ENCODE measurements around the gene MALT1. TPM values are rescaled to one million over a fixed set of nuclear protein-coding genes. Genes with fewer than 3 reads are reported as not detected.

Gene MALT1
- total and polyA plus RNA-seq, 2 donors (not counting 1 experiment from before 2014, with no cell fraction given) = 42.4 to 81.2 TPM

DNA sequence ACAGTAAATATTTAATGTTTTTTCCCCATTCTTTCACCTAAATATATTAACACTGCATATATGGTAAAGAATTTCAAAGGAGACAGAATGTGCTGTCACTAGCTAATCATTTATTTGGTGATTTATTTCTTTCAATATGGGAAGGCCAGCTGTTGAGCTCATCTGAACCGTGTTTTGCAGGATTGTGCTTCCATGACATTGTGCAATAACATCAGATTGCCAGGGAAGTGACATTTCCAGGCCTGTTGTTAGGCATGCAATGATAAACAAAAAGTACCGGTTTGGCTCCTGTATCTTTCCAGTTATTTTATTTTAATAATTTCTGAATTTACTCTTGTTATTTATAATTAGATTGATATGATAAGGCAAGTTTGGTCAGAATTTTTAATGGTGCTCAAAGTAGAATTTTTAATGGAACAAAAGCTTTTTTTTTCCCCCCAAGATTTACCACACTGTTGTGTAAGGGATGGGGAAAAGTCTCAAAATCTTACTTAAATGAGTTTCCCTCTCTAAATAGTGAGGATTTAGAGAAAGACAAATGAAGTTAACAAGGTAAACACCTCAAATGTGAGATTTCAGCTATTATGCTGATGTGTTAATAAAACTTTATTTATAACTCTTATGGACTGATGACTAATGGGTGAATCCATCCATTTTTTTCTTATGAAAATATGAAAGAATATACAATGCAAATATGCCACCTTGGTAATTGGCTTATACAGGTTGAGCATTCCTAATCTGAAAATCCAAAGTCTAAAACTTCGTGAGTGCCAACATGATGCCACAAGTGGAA, 52.7 kb downstream of the MALT1 start:
- Histone ChIP-seq H3K4me2 (replicated peaks; ENCODE audit: low read depth, low read length, poor library complexity, severe bottlenecking) (no peak overlapping the region), H3K79me2 (ENCODE audit: control insufficient read depth, insufficient read depth, low read length) (peaks cover 13% of the 10 kb centered on the region), H2AFZ (ENCODE audit: insufficient read depth, low read depth, low read length, poor library complexity, severe bottlenecking) (no peak overlapping the region), H3K27me3 (replicated peaks in 1 of 4; ENCODE audit: control extremely low read depth in 1 of 4, control insufficient read depth in 3 of 4, insufficient read depth in 4 of 4, low read length in 3 of 4) (no peaks in the 10 kb centered on the region), H3K9me3 (ENCODE audit: control extremely low read depth in 1 of 3, control insufficient read depth in 2 of 3, insufficient read depth in 1 of 3, low read length in 2 of 3) (no peaks in the 10 kb centered on the region), H3K9ac (ENCODE audit: low read length) (no peak overlapping the region), H3K27ac (ENCODE audit: low read length in 2 of 2) (no peak overlapping the region), H3K36me3 (replicated peaks in 1 of 2; ENCODE audit: control extremely low read depth in 1 of 2, control insufficient read depth in 1 of 2, extremely low read depth in 1 of 2, insufficient read depth in 2 of 2, low read length in 1 of 2) (peaks cover 16 to 71% of the 10 kb centered on the region in 2 experiments), H3K4me1 (ENCODE audit: control insufficient read depth in 2 of 2, insufficient read depth in 2 of 2, low read length in 2 of 2) (no peaks in the 10 kb centered on the region), H3K4me3 (ENCODE audit: control extremely low read depth in 1 of 5, extremely low read depth in 1 of 5, insufficient read depth in 1 of 5, low read depth in 2 of 5, low read length in 4 of 5) (no peak overlapping the region), H4K20me1 (ENCODE audit: control insufficient read depth, insufficient read depth, low read length, poor library complexity, severe bottlenecking) (peaks cover 3% of the 10 kb centered on the region)
- DNase-seq = no peak
- 100% methylated on average over 1 of the region's 3 CpGs for WGBS (ENCODE audit: insufficient coverage)
- Mint-ChIP-seq H3K27ac (no peak overlapping the region), H3K4me3 (no peak overlapping the region), H3K9me3 (ENCODE audit: insufficient read depth) (no peaks in the 10 kb centered on the region), H3K27me3 (no peaks in the 10 kb centered on the region), H3K4me1 (no peaks in the 10 kb centered on the region)
- CTCF ChIA-PET = interaction anchor here (1.1 to 1.7 kb wide), 2 partner anchors 40 to 230 kb away, joined by 3 to 5 read pairs; no protein-coding TSS in a partner anchor
- intact Hi-C loops (cut with micrococcal nuclease) = no loop called here
- no peak for TF ChIP-seq EZH2 (IDR thresholded peaks at IDR 0.05; ENCODE audit: borderline replicate concordance, insufficient read depth, low read depth, low read length, poor library complexity, severe bottlenecking)
- TF ChIP-seq, protein P1, sequence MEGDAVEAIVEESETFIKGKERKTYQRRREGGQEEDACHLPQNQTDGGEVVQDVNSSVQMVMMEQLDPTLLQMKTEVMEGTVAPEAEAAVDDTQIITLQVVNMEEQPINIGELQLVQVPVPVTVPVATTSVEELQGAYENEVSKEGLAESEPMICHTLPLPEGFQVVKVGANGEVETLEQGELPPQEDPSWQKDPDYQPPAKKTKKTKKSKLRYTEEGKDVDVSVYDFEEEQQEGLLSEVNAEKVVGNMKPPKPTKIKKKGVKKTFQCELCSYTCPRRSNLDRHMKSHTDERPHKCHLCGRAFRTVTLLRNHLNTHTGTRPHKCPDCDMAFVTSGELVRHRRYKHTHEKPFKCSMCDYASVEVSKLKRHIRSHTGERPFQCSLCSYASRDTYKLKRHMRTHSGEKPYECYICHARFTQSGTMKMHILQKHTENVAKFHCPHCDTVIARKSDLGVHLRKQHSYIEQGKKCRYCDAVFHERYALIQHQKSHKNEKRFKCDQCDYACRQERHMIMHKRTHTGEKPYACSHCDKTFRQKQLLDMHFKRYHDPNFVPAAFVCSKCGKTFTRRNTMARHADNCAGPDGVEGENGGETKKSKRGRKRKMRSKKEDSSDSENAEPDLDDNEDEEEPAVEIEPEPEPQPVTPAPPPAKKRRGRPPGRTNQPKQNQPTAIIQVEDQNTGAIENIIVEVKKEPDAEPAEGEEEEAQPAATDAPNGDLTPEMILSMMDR (IDR thresholded peaks at IDR 0.05) = no peak
- POLR2A ChIA-PET = no interaction called here
- no peak for ATAC-seq (ENCODE audit: low read depth)

DNA sequence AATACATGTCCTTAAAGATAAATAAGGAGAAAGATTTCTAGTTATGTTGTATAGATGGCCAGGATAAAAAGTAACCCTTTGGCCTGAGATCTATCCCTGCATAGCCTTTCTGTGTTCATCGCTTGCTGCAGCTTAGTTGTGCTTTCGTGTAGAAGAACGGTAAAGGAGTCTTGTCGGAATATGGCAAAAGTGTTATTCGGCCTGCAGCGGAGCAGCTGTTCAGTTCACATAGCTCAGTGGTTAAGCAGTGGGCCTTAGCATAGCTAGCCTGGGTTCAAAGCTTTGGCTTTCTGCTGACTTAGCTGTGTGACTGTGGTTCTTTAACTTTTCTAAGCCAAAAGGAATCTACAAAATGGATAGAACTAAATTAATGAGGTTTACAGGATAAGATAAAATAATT, 55.4 kb downstream of the MALT1 start:
- H3K27me3 ChIP-seq (replicated peaks in 1 of 4; ENCODE audit: control extremely low read depth in 1 of 4, control insufficient read depth in 3 of 4, insufficient read depth in 4 of 4, low read length in 3 of 4) = no peaks in the 10 kb centered on the region
- peak overlapping the region; percentile 55 for H3K27ac Mint-ChIP-seq

More for the DNA sequence above, 55.4 kb downstream of the MALT1 start:
- ATAC-seq (ENCODE audit: low read depth) (no peak), DNase-seq (no peak)
- no peak overlapping the region for H3K4me3 Mint-ChIP-seq
- H3K79me2 ChIP-seq (ENCODE audit: control insufficient read depth, insufficient read depth, low read length) = peaks cover 7% of the 10 kb centered on the region
- H3K36me3 ChIP-seq (replicated peaks in 1 of 2; ENCODE audit: control extremely low read depth in 1 of 2, control insufficient read depth in 1 of 2, extremely low read depth in 1 of 2, insufficient read depth in 2 of 2, low read length in 1 of 2) = peaks cover 11 to 57% of the 10 kb centered on the region in 2 experiments
- H3K4me1 Mint-ChIP-seq = no peaks in the 10 kb centered on the region
- TF ChIP-seq, protein P1 (IDR thresholded peaks at IDR 0.05) = no peak
- no peak for TF ChIP-seq EZH2 (IDR thresholded peaks at IDR 0.05; ENCODE audit: borderline replicate concordance, insufficient read depth, low read depth, low read length, poor library complexity, severe bottlenecking)
- H3K27me3 Mint-ChIP-seq = no peaks in the 10 kb centered on the region
- no peaks in the 10 kb centered on the region for H3K4me1 ChIP-seq (ENCODE audit: control insufficient read depth in 2 of 2, insufficient read depth in 2 of 2, low read length in 2 of 2)
- H4K20me1 ChIP-seq (ENCODE audit: control insufficient read depth, insufficient read depth, low read length, poor library complexity, severe bottlenecking) = no peaks in the 10 kb centered on the region
- ChIA-PET CTCF (interaction anchor here (1.4 kb wide), 1 partner anchor 197 kb away, joined by 3 read pairs; no protein-coding TSS in a partner anchor), POLR2A (no interaction called here)
- no peak overlapping the region for H3K4me3 ChIP-seq (ENCODE audit: control extremely low read depth in 1 of 5, extremely low read depth in 1 of 5, insufficient read depth in 1 of 5, low read depth in 2 of 5, low read length in 4 of 5)
- no peak overlapping the region for H3K27ac ChIP-seq (ENCODE audit: low read length in 2 of 2)
- no peaks in the 10 kb centered on the region for H3K9me3 ChIP-seq (ENCODE audit: control extremely low read depth in 1 of 3, control insufficient read depth in 2 of 3, insufficient read depth in 1 of 3, low read length in 2 of 3)
- intact Hi-C loops (cut with micrococcal nuclease) = no loop called here
- no peaks in the 10 kb centered on the region for H3K9me3 Mint-ChIP-seq (ENCODE audit: insufficient read depth)
- H3K4me2 ChIP-seq (replicated peaks; ENCODE audit: low read depth, low read length, poor library complexity, severe bottlenecking) = no peak overlapping the region
- no peak overlapping the region for H3K9ac ChIP-seq (ENCODE audit: low read length)
- 100% methylated on average over 6 of the region's 6 CpGs for WGBS (ENCODE audit: insufficient coverage)
- no peak overlapping the region for H2AFZ ChIP-seq (ENCODE audit: insufficient read depth, low read depth, low read length, poor library complexity, severe bottlenecking)

Measured in B cell (primary cell).